HEK293T (cell line): ENCODE results near the gene HOXB2.

Source experiments
- ARNT ChIP-seq: fragments of 450-650 bp; IDR thresholded peaks from 2 replicates; pipeline ENCODE4 v1.6.1; 2017; ENCODE audit warnings: mild to moderate bottlenecking
- BHLHE40 ChIP-seq: fragments of 450-650 bp; IDR thresholded peaks from 2 replicates; pipeline ENCODE4 v1.6.1; 2016; ENCODE audit warnings: mild to moderate bottlenecking, moderate library complexity, borderline replicate concordance
- CTBP1 ChIP-seq: fragments of 450-650 bp; IDR thresholded peaks from 2 replicates; pipeline ENCODE4 v1.6.1; 2016; ENCODE audit warnings: borderline replicate concordance
- ELF4 ChIP-seq: fragments of 450-650 bp; IDR thresholded peaks from 2 replicates; pipeline ENCODE4 v1.6.1; 2017; ENCODE audit warnings: antibody characterized with exemption
- FOXA1 ChIP-seq: fragments of 450-650 bp; IDR thresholded peaks from 2 replicates; pipeline ENCODE4 v1.6.1; 2016; ENCODE audit warnings: mild to moderate bottlenecking
- FOXM1 ChIP-seq: fragments of 450-650 bp; IDR thresholded peaks from 2 replicates; pipeline ENCODE4 v1.6.1; 2017; ENCODE audit warnings: mild to moderate bottlenecking, borderline replicate concordance
- NFRKB ChIP-seq: fragments of 450-650 bp; IDR thresholded peaks from 2 replicates; pipeline ENCODE4 v1.6.1; 2016; ENCODE audit warnings: mild to moderate bottlenecking, moderate library complexity
- SP1 ChIP-seq: fragments of 450-650 bp; IDR thresholded peaks from 2 replicates; pipeline ENCODE4 v1.6.1; 2017
- SUZ12 ChIP-seq: fragments of 450-650 bp; IDR thresholded peaks from 2 replicates; pipeline ENCODE4 v1.6.1; 2016; ENCODE audit warnings: mild to moderate bottlenecking
- TARDBP ChIP-seq: fragments of 450-650 bp; IDR thresholded peaks from 2 replicates; pipeline ENCODE4 v1.6.1; 2016
- ZNF384 ChIP-seq: fragments of 450-650 bp; IDR thresholded peaks from 2 replicates; pipeline ENCODE4 v1.6.1; 2016

GRCh38 chr17:48558831-48559121 lies 13.9 kb upstream of the HOXB2 start:
- TF ChIP-seq SP1 (no peak), NFRKB (no peak), BHLHE40 (no peak), TARDBP (no peak), SUZ12 (no peak), ZNF384 (no peak), CTBP1 (no peak), FOXM1 (no peak), ARNT (no peak), ELF4 (no peak), FOXA1 (no peak)
